ENCODE results near the gene NDUFAF8. TPM values are rescaled to one million over a fixed set of nuclear protein-coding genes. Genes with fewer than 3 reads are reported as not detected.

The NDUFAF8 gene
- total RNA-seq, 2 donors from 2014 or later: 27.4 to 43.1 TPM

DNA sequence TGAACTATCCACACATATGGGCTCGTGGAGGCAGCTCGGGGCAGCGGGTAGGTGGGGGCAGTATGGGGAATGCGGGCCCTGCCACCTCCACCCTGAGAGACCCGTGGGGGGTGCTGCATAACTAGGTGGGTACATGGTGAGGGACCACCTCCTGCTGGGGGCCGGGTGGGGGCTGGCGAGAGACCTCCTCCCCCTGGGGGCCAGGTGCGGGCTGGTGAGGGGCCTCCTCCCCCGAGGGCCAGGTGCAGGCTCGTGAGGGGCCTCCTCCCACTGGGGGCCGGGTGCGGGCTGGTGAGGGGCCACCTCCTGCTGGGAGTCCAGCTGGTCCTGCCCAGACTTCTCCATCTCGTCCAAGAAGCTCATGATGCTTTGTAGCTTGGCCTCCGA lies 41.7 kb upstream of the NDUFAF8 start:
- Histone ChIP-seq H3K4me1 (replicated peaks) (no peaks in the 10 kb centered on the region), H3K27ac (no peak overlapping the region), H3K4me3 (no peak overlapping the region), H3K9me3 (no peaks in the 10 kb centered on the region), H3K27me3 (replicated peaks; ENCODE audit: insufficient read depth) (no peaks in the 10 kb centered on the region), H3K36me3 (no peaks in the 10 kb centered on the region)
- no peak for TF ChIP-seq POLR2A (IDR thresholded peaks at IDR 0.05)
- TF ChIP-seq POLR2AphosphoS5 (IDR thresholded peaks at IDR 0.05): no peak
- TF ChIP-seq, protein P1, sequence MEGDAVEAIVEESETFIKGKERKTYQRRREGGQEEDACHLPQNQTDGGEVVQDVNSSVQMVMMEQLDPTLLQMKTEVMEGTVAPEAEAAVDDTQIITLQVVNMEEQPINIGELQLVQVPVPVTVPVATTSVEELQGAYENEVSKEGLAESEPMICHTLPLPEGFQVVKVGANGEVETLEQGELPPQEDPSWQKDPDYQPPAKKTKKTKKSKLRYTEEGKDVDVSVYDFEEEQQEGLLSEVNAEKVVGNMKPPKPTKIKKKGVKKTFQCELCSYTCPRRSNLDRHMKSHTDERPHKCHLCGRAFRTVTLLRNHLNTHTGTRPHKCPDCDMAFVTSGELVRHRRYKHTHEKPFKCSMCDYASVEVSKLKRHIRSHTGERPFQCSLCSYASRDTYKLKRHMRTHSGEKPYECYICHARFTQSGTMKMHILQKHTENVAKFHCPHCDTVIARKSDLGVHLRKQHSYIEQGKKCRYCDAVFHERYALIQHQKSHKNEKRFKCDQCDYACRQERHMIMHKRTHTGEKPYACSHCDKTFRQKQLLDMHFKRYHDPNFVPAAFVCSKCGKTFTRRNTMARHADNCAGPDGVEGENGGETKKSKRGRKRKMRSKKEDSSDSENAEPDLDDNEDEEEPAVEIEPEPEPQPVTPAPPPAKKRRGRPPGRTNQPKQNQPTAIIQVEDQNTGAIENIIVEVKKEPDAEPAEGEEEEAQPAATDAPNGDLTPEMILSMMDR (IDR thresholded peaks at IDR 0.05): no peak
- intact Hi-C loops (cut with DNase I): no loop called here
- DNase-seq (ENCODE audit: low spot score): no peak
- WGBS: 83% methylated on average over 13 of the region's 14 CpGs

DNA sequence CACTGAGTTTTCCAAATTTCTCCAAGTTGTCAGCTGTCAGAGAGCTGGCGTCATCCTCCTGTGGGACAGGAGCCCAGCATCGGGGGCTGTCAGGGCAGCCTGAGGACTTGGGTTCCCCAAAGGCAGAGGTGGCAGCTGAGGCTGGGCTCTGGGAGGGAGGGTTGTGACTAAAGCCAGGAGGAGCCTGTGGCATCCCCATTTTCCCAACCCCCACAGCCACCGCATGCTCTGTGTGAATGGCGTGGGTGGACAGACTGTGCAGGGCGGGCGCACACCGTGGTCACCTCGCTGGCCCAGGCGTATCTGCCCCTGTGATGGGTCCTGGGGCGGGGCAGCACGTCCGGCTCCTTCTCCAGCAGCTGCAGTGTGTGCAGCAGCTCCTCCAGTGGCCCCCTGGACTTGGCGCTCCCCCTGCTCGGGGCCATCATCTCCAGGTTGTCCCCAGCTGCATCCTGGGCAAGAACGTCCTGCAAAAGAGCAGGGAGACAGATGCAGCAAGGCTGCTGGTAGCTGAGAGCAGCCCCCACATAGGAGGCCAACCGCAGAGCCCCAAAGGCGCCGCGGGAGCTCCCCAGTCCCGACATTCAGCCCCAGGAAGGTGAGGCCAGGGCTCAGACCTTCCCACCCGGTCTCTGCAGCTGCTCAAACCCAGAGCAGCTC lies 41.2 kb upstream of the NDUFAF8 start:
- intact Hi-C loops (cut with DNase I): no loop called here
- TF ChIP-seq, protein P1 (IDR thresholded peaks at IDR 0.05): no peak
- TF ChIP-seq POLR2AphosphoS5 (IDR thresholded peaks at IDR 0.05) (no peak), POLR2A (IDR thresholded peaks at IDR 0.05) (no peak)
- Histone ChIP-seq H3K9me3 (no peaks in the 10 kb centered on the region), H3K27ac (no peak overlapping the region), H3K27me3 (replicated peaks; ENCODE audit: insufficient read depth) (no peaks in the 10 kb centered on the region), H3K4me1 (replicated peaks) (no peaks in the 10 kb centered on the region), H3K4me3 (no peak overlapping the region), H3K36me3 (no peaks in the 10 kb centered on the region)
- WGBS: 91% methylated on average over 20 of the region's 21 CpGs
- no peak for DNase-seq (ENCODE audit: low spot score)

DNA sequence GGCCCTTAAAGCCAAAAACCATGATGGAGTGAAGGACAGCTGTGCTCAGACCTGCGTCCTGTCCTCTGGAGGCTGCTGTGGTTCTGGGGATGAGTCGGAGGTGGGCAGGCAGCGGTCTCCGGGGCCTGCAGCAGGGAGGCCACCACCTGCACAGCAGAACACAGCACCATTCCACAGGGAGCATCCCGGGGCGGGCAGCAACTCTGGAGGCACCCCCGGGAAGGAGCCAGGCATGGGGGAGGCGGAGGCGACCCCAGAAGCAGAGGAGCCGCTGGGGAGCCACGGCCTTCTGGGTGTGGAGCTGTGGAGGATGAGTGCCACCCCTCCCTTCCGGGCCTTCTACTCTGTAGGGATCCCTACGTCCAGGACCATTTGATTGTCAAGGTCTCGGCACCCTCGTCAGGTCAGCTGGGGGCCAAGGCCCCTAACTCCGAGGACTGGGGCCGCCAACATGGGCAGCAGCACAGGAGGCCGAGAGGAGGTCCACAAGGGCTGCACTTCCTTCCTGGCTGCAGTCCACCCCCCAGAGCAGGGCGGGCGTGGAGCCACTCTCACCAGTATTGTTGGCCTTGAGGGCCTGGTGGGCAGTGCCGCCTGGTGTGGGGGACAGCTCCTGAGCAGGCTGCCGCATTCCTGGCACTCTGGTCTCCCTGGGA lies 40.2 kb upstream of the NDUFAF8 start:
- Histone ChIP-seq H3K36me3 (no peaks in the 10 kb centered on the region), H3K27me3 (replicated peaks; ENCODE audit: insufficient read depth) (no peaks in the 10 kb centered on the region), H3K4me1 (replicated peaks) (no peaks in the 10 kb centered on the region), H3K4me3 (no peak overlapping the region), H3K27ac (no peak overlapping the region), H3K9me3 (no peaks in the 10 kb centered on the region)
- intact Hi-C loops (cut with DNase I): no loop called here
- 91% methylated on average over 20 of the region's 22 CpGs for WGBS
- TF ChIP-seq, protein P1 (IDR thresholded peaks at IDR 0.05): no peak
- DNase-seq (ENCODE audit: low spot score): no peak

DNA sequence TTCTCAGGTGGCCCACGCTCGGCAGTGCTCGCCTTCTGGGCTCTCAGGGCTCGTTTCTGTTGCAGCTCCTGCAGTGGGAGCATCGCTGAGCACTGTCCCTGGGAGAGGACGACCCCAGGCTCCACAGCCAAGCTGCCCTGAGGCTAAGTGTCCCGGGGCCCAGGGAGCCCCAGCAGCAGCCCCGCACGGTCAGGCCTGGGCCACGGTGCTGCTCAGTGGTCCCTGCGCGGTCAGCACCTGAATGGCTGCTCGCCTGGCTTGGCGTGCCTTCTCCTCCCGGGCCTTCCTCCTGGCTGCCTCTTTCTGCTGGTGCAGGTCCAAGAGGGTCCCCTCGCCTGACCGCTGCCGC lies 39.7 kb upstream of the NDUFAF8 start:
- no peak for DNase-seq (ENCODE audit: low spot score)
- Histone ChIP-seq H3K4me3 (no peak overlapping the region), H3K36me3 (no peaks in the 10 kb centered on the region), H3K4me1 (replicated peaks) (no peaks in the 10 kb centered on the region), H3K9me3 (no peaks in the 10 kb centered on the region), H3K27me3 (replicated peaks; ENCODE audit: insufficient read depth) (no peaks in the 10 kb centered on the region), H3K27ac (no peak overlapping the region)
- intact Hi-C loops (cut with DNase I): no loop called here
- WGBS: 92% methylated on average over 11 of the region's 18 CpGs
- TF ChIP-seq, protein P1 (IDR thresholded peaks at IDR 0.05): no peak
- TF ChIP-seq POLR2A (IDR thresholded peaks at IDR 0.05) (no peak), POLR2AphosphoS5 (IDR thresholded peaks at IDR 0.05) (no peak)

DNA sequence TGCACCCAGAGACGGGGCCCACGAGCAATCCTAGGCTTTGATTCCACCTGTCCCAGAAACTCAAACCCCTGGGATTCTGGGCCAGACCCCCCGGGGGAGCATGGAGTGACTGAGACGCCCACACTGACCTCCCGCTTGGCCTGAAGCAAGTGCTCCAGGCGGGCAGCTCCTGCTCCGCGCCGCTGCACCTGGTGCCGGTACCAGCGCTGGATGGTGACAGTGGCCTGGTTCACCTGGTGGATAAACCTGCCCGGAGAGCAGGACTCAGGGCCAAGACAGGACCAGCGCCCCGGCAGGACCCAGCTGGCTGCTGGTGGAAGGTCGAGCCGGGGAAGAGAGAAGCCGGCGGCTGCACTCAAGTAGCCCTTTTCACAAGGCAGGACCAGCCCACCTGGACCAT lies 38.9 kb upstream of the NDUFAF8 start:
- DNase-seq (ENCODE audit: low spot score): no peak
- H3K27ac ChIP-seq: no peak overlapping the region
- 87% methylated on average over 15 of the region's 18 CpGs for WGBS
- TF ChIP-seq, protein P1 (IDR thresholded peaks at IDR 0.05): no peak
- TF ChIP-seq POLR2AphosphoS5 (IDR thresholded peaks at IDR 0.05) (no peak), POLR2A (IDR thresholded peaks at IDR 0.05) (no peak)
- intact Hi-C loops (cut with DNase I): no loop called here
- H3K4me1 ChIP-seq (replicated peaks): no peaks in the 10 kb centered on the region
- no peaks in the 10 kb centered on the region for H3K9me3 ChIP-seq
- no peak overlapping the region for H3K4me3 ChIP-seq
- H3K27me3 ChIP-seq (replicated peaks; ENCODE audit: insufficient read depth): no peaks in the 10 kb centered on the region
- no peaks in the 10 kb centered on the region for H3K36me3 ChIP-seq

Data from prostate gland (tissue), 2 donors.